ENCODE results near the gene KCTD8. TPM values are rescaled to one million over a fixed set of nuclear protein-coding genes. Genes with fewer than 3 reads are reported as not detected.

KCTD8 gene
- under 0.01 TPM in 1 of 2 replicates, not detected in the other for total RNA-seq

GRCh38 chr4:44448521-44449461, at the start of gene KCTD8:
Gene KCTD8 (minus strand): TSS chr4:44448809.

Other genes starting within 250 kb of the KCTD8 start
- gene YIPF7, start 202.8 kb upstream of the KCTD8 start, total RNA-seq: not detected in 2 replicates
- 11.8 and 12.4 TPM in 2 replicates for gene GUF1, start 229.6 kb upstream of the KCTD8 start, total RNA-seq